Measurements from ENCODE around the gene AMBP.

DNA sequence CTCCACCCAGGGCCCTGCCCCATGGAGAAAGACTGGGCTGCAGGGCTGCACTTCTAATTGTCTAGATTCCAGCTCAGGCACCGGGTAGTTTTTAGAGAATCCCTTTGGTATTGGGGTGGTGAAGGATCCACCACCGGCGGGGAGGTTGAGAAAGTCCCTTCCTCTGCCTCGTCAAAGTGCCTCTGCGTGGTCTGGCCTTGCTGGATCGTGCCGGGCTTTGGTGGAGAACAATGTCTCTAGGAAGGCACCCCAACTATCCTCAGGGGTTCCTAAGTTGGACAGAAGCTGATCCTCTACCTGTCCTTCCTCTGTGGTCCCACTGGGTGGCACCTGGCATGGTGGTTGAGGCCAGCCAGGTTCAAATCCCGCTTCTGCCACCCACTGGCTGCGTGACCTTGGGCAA, 7.3 kb upstream of the AMBP start:
- TF ChIP-seq, protein P1, sequence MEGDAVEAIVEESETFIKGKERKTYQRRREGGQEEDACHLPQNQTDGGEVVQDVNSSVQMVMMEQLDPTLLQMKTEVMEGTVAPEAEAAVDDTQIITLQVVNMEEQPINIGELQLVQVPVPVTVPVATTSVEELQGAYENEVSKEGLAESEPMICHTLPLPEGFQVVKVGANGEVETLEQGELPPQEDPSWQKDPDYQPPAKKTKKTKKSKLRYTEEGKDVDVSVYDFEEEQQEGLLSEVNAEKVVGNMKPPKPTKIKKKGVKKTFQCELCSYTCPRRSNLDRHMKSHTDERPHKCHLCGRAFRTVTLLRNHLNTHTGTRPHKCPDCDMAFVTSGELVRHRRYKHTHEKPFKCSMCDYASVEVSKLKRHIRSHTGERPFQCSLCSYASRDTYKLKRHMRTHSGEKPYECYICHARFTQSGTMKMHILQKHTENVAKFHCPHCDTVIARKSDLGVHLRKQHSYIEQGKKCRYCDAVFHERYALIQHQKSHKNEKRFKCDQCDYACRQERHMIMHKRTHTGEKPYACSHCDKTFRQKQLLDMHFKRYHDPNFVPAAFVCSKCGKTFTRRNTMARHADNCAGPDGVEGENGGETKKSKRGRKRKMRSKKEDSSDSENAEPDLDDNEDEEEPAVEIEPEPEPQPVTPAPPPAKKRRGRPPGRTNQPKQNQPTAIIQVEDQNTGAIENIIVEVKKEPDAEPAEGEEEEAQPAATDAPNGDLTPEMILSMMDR (IDR thresholded peaks at IDR 0.05) = no peak
- TF ChIP-seq POLR2A (IDR thresholded peaks at IDR 0.05) = no peak
